K562 (cell line): ENCODE data around the gene RBFA. TPM values are rescaled to one million over a fixed set of nuclear protein-coding genes. Genes with fewer than 3 reads are reported as not detected.

Experiments used
- ATAC-seq: fragments of 200-7000 bp; cut with Tn5 transposase; 3 replicates; pipeline ENCODE4 v1.9.1; 2020; ENCODE audit warnings: moderate library complexity
- BruUV-seq: library from RNA; stranded (reverse); fragments of 400-500 nt; replicated peaks from 2 replicates; lab custom pipeline; 2021; lab: Mats Ljungman, UMichigan
- CTCF ChIA-PET: fragments of 300-600 bp; formaldehyde crosslinking; extraction: SDS; loops from one replicate; lab custom pipeline; 2021; ENCODE audit warnings: low intra/inter-chr PET ratio; lab: Yijun Ruan, JAX
- POLR2A ChIA-PET: fragments of 300-600, 350-650 bp; sonication (Branson Sonifier 250); formaldehyde crosslinking; extraction: SDS; loops from one replicate; lab custom pipeline; 2021; ENCODE audit warnings: antibody characterized with exemption, inconsistent platforms; lab: Yijun Ruan, JAX
- DNase-seq, 4 experiments: peaks; one replicate each; pipeline versions ENCODE4 v3.0.0 to v3.0.0-alpha.2; 2011 to 2018; ENCODE audit warnings: low spot score in 3 of 4, mixed read lengths in 3 of 4; ENCODE audit errors: extremely low read depth in 1 of 4
- FAIRE-seq: peaks from 2 replicates; lab custom pipeline; 2011; peaks lifted over from hg19 to GRCh38; lab: Jason Lieb, UNC
- H2AFZ ChIP-seq: 2 replicates; pipeline ENCODE4 v1.6.0; 2011; ENCODE audit warnings: low read depth, low read length, control low read depth, inconsistent platforms
- H3K27ac ChIP-seq: fragments of 200-600 bp; 3 replicates; pipeline ENCODE4 v1.8.0; 2011; ENCODE audit warnings: low read depth, mild to moderate bottlenecking, control low read depth, inconsistent platforms, low read length, moderate library complexity, mixed read lengths; ENCODE audit errors: extremely low read depth
- H3K27me3 ChIP-seq, 2 experiments: fragments of 300-600 bp in 1 of 2; 2 replicates in 1 of 2; 3 replicates in 1 of 2; pipeline versions ENCODE4 v1.6.0 to v1.8.0; 2011; ENCODE audit warnings: inconsistent platforms in 2 of 2, low read length in 2 of 2, mild to moderate bottlenecking in 1 of 2, mixed read lengths in 1 of 2, moderate library complexity in 1 of 2; ENCODE audit not compliant: control insufficient read depth in 2 of 2, insufficient read depth in 2 of 2
- H3K36me3 ChIP-seq: fragments of 300-600 bp; 3 replicates; pipeline ENCODE4 v1.8.0; 2011; ENCODE audit warnings: mild to moderate bottlenecking, low read length, inconsistent platforms; ENCODE audit not compliant: control insufficient read depth, insufficient read depth
- H3K4me1 ChIP-seq, 2 experiments: fragments of 200-600 bp in 1 of 2; replicated peaks in 1 of 2; 2 replicates in 1 of 2; 3 replicates in 1 of 2; pipeline versions ENCODE4 v1.5.1 to v1.8.0; 2011; ENCODE audit warnings: inconsistent platforms in 2 of 2, low read length in 2 of 2, mild to moderate bottlenecking in 1 of 2, mixed read lengths in 1 of 2, moderate library complexity in 1 of 2; ENCODE audit not compliant: control insufficient read depth in 2 of 2, insufficient read depth in 2 of 2
- H3K4me2 ChIP-seq: 2 replicates; pipeline ENCODE4 v1.6.1; 2011; ENCODE audit warnings: low read length, control low read depth, inconsistent platforms, mixed read lengths; ENCODE audit not compliant: insufficient read depth
- H3K4me3 ChIP-seq: fragments of 200-600 bp; sonication (generic), shearing (Covaris generic); 2 replicates; pipeline ENCODE4 v1.5.1; 2016; ENCODE audit warnings: control low read depth, inconsistent platforms
- H3K79me2 ChIP-seq: fragments of 200-600 bp; 3 replicates; pipeline ENCODE4 v1.8.0; 2011; ENCODE audit warnings: low read length, inconsistent platforms; ENCODE audit not compliant: control insufficient read depth, insufficient read depth
- H3K9ac ChIP-seq, 2 experiments: 2 replicates each; pipeline versions ENCODE4 v1.6.0 to v1.6.1; 2011; ENCODE audit warnings: low read depth in 2 of 2, low read length in 2 of 2, control low read depth in 1 of 2, inconsistent platforms in 1 of 2, mild to moderate bottlenecking in 1 of 2, mixed read lengths in 1 of 2; ENCODE audit not compliant: insufficient read depth in 1 of 2
- H3K9me1 ChIP-seq: one replicate; pipeline ENCODE4 v1.6.0; 2011; ENCODE audit warnings: inconsistent platforms, mild to moderate bottlenecking, low read length, moderate library complexity; ENCODE audit not compliant: control insufficient read depth, insufficient read depth
- H3K9me3 ChIP-seq: replicated peaks from 2 replicates; pipeline ENCODE4 v1.5.1; 2011; ENCODE audit warnings: low read depth, low read length, inconsistent platforms; ENCODE audit not compliant: control insufficient read depth, insufficient read depth
- H4K20me1 ChIP-seq: replicated peaks from 2 replicates; pipeline ENCODE4 v1.6.1; 2011; ENCODE audit warnings: low read length, inconsistent platforms, mixed read lengths; ENCODE audit not compliant: control insufficient read depth, insufficient read depth
- FOXA3 ChIP-seq, 2 experiments: fragments of 450-650 bp in 1 of 2; sonication (generic) in 1 of 2; formaldehyde crosslinking; IDR thresholded peaks in 1 of 2; conservative IDR thresholded peaks in 1 of 2; 2 replicates each; pipeline versions ENCODE4 v1.4.0 to v1.8.0; 2020 to 2022; ENCODE audit warnings: mild to moderate bottlenecking in 2 of 2, missing genetic modification reagents in 1 of 2
- HNRNPLL ChIP-seq: fragments of 200-400 bp; formaldehyde crosslinking; IDR thresholded peaks from 2 replicates; pipeline ENCODE4 v1.6.1; 2017; ENCODE audit warnings: low read length, low read depth, mild to moderate bottlenecking; ENCODE audit not compliant: poor library complexity, severe bottlenecking
- HSF4 ChIP-seq: fragments of 250-450 bp; sonication (Bioruptor Pico); IDR thresholded peaks from 2 replicates; pipeline ENCODE4 v2.1.2; 2022; ENCODE audit warnings: mild to moderate bottlenecking, moderate library complexity, borderline replicate concordance
- ZNF584 ChIP-seq: fragments of 200-800 bp; sonication (Bioruptor generic); IDR thresholded peaks from 2 replicates; pipeline ENCODE4 v1.6.1; 2016; ENCODE audit warnings: low read depth, mild to moderate bottlenecking, missing genetic modification characterization, missing compliant biosample characterization
- WGBS: fragments of 100-300 bp; shearing (Covaris generic); methylation state at CpG from one replicate; pipeline ENCODE4 v1.1.6; 2016; ENCODE audit warnings: low coverage, mixed read lengths; ENCODE audit not compliant: insufficient coverage; ENCODE audit errors: missing lambda C conversion rate; 5-methylcytosine and 5-hydroxymethylcytosine counted together
- in situ Hi-C: fragments of 300-500 bp; cut with MboI; formaldehyde crosslinking; loops from 4 replicates; pipeline ENCODE4 v1.15.0; 2018; ENCODE audit warnings: inconsistent platforms, mixed read lengths
- intact Hi-C: fragments of 100-400 bp; cut with micrococcal nuclease; formaldehyde crosslinking; loops from 2 replicates; pipeline ENCODE4 v1.14.2; 2022
- polyA plus RNA-seq, 8 experiments: library from polyadenylated mRNA; depleted of rRNA in 4 of 8; stranded (reverse) in 5 of 8; unstranded in 3 of 8; fragments of >200 nt; fragmentation: Nextera tagmentation in 2 of 8; fragmentation: Illumina TruSeq in 1 of 8; extraction: Ambion mirVana in 2 of 8; extraction: Trizol in 1 of 8; gene quantifications; 2 replicates each; pipeline versions ENCODE4 v1.2.1 to v1.2.3, GENCODE V29; 2011 to 2014; ENCODE audit warnings: inconsistent platforms in 1 of 8, missing spikeins in 1 of 8
- total RNA-seq, 7 experiments: library from RNA; depleted of rRNA in 6 of 7; stranded (reverse); fragments of >200 nt in 6 of 7; fragmentation: Illumina TruSeq in 2 of 7; extraction: Trizol in 2 of 7; gene quantifications; 2 replicates each; pipeline versions ENCODE4 v1.2.1 to v1.2.3, GENCODE V29; 2011 to 2021; ENCODE audit warnings: low replicate concordance in 1 of 7
- TF ChIP-seq, protein P1 (sequence below): fragments of 450-650 bp; IDR thresholded peaks from 2 replicates; pipeline ENCODE4 v1.6.1; 2018; ENCODE audit warnings: mild to moderate bottlenecking, low read depth; ENCODE audit not compliant: partially characterized antibody

The RBFA gene
- total and polyA plus RNA-seq, 9 of the 15 experiments (the other 6 are each of a cell fraction or from before 2014, with no cell fraction given), result 3.4 to 41.9 (median 25.8) TPM

DNA sequence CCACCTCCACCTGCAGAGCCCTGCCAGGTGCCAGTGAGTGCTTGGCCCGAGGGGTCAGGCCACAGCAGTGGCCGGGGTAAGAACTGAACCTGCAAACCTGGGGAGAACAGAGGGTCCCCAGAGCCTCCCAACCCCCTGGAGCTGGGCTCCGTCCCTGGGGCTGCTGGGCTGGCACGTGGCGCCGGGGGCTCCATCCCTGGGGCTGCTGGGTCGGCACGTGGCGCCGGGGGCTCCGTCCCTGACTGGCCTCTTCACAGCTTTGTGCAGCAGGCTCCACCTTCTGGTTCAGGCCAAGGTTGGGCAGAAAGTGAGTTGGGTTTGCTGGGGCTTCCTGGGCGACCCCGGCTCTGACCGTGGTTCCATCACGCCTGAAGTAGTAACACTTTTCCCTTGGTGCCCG is 12.2 kb downstream of the RBFA start:
- H3K27me3 ChIP-seq, result no peaks in the 10 kb centered on the region
- H3K9me1 ChIP-seq, result no peaks in the 10 kb centered on the region
- intact Hi-C loops (no loop called here), in situ Hi-C loops (no loop called here)
- peaks cover 54% of the 10 kb centered on the region; the same call in 2 of the 3 replicates for H3K36me3 ChIP-seq
- H3K4me1 ChIP-seq, result no peaks in the 10 kb centered on the region; a peak in 1 of 5 replicates
- no peak overlapping the region for H3K4me3 ChIP-seq
- H4K20me1 ChIP-seq, result no peaks in the 10 kb centered on the region
- H3K9me3 ChIP-seq, result no peaks in the 10 kb centered on the region
- WGBS, result 98% methylated on average over 5 of the region's 16 CpGs
- FAIRE-seq (no peak), ATAC-seq (no peak), DNase-seq (no peak)
- H3K79me2 ChIP-seq, result no peaks in the 10 kb centered on the region
- H3K9ac ChIP-seq, result no peak overlapping the region
- ChIA-PET CTCF (no interaction called here), POLR2A (interaction anchor here (1.4 kb wide), 1 partner anchor 12 kb away, joined by 5 read pairs; the partner anchor contains the start of gene RBFA)
- no peak overlapping the region for H3K27ac ChIP-seq
- no peak overlapping the region for H3K4me2 ChIP-seq
- H2AFZ ChIP-seq, result no peak overlapping the region
- TF ChIP-seq, protein P1, sequence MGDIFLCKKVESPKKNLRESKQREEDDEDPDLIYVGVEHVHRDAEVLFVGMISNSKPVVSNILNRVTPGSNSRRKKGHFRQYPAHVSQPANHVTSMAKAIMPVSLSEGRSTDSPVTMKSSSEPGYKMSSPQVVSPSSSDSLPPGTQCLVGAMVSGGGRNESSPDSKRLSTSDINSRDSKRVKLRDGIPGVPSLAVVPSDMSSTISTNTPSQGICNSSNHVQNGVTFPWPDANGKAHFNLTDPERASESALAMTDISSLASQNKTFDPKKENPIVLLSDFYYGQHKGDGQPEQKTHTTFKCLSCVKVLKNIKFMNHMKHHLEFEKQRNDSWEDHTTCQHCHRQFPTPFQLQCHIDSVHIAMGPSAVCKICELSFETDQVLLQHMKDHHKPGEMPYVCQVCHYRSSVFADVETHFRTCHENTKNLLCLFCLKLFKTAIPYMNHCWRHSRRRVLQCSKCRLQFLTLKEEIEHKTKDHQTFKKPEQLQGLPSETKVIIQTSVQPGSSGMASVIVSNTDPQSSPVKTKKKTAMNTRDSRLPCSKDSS, result no peak
- TF ChIP-seq ZNF584 (CRISPR knock-in tag) (no peak), FOXA3 (CRISPR knock-in tag; conservative IDR thresholded peaks at IDR 0.05 in 1 of 2, IDR thresholded peaks at IDR 0.05 in 1 of 2) (no peak), HSF4 (CRISPR knock-in tag) (no peak), HNRNPLL (no peak)
- no TSS peak for BruUV-seq
